Pons (tissue), 1 donor: ENCODE measurements around the gene CPNE5.

Source experiments
- DNase-seq: peaks from one replicate; pipeline ENCODE4 v3.0.0-alpha.2; 2016; ENCODE audit warnings: low spot score

The CPNE5 gene

DNA sequence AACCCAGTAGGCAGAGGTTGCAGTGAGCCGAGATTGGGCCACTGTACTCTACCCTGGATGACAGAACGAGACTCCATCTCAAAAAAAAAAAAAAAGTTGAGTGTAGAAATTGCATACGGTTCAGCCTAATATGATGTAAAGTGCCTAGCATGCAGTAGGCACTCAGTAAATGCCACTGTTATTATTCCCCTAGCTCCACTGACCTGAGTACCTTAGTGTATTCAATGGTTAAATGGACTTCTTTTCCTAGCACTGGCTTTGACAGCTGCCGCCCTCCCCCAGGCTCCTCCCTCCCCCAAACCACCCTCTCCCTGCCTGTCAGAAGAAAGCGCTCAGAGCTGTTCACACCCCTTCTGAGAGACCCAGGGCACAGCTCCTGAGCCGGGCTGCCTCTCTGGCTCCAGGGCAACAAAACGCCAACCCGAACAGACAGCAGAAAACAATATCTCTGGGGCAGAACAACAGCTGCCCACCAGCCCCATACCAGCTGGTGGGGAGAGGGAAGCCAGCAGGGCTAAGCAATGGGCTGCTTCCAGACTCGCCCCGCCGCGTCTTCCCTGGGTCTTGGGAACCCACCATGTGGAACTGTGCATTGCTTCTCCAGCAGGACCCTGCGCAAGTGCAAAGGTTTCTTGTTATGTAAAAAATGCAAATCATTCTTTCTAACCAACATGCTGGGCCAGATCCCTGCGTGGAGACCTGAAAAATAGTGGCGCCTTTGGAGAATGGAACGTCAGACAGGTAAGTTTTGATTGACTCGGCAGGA is 4.5 kb downstream of the CPNE5 start:
- DNase-seq, result no peak

DNA sequence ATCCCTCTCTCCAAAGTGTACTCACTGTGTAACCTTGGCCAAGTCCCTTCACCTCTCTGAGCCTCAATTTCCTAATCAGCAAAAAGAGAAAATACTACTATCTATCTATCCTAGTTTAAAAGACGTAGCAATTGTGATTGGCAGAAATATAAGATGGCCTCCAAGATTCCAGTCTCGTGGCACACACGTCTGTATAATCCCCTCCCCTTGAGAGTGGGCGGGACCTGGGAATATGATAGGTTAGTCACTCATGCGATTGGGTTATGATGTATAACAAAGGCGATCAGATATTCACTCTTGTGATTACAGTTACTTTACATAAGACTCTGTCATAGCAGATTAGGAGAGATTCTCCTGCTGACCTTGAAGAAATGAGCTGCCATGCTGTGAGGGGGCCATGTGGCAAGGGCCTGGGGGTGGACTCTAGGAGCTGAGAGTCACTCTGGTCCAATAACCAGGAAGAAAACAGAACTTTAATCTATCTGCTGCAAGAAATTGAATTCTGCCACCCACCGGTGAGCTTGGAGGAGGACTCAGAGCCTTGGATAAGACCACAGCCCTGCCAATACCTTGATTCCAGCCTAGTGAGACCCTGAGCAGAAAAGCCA is 6.0 kb downstream of the CPNE5 start:
- no peak for DNase-seq

DNA sequence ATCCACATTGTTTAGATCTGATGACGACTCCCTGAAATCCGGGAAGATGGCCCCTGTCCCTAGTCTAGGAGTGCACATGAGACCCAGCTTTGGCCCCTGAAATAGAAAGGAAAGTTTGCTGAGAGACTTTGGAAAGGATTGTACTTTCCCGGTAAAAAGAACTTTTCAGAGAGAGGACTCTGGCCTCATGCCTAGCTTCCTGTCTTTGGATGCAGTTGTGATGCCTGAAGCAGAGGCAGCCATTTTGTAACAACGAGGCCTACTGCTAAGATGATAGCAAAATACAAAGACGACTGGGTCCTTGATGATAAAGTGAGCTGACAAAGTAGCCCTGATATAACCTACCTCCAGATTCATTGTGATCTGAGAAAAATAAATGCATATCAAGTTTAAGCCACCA is 6.9 kb downstream of the CPNE5 start:
- DNase-seq, result no peak

DNA sequence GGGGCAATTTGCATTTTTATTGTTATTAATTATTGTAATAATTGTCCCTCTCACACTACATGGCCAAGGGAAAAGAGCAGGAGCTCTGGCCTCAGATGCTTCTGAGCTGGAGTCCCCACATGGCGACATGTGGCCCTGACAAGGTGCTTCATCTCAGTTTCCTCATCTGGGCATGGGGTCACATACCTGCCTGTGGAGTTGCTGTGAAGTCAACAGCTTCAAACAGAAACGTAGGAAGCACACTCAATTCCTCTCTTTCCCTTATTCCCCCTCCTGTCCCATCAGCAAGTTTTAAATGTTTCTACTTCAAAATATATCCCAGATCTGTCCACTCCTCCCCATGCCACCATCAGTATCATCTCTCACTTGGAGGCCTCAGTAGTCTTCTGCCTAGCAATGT is 8.7 kb downstream of the CPNE5 start:
- no peak for DNase-seq

- peak; percentile 63 for DNase-seq
Observed at GRCh38 chr6:36829919-36830544, 9.2 kb downstream of the CPNE5 start.

DNA sequence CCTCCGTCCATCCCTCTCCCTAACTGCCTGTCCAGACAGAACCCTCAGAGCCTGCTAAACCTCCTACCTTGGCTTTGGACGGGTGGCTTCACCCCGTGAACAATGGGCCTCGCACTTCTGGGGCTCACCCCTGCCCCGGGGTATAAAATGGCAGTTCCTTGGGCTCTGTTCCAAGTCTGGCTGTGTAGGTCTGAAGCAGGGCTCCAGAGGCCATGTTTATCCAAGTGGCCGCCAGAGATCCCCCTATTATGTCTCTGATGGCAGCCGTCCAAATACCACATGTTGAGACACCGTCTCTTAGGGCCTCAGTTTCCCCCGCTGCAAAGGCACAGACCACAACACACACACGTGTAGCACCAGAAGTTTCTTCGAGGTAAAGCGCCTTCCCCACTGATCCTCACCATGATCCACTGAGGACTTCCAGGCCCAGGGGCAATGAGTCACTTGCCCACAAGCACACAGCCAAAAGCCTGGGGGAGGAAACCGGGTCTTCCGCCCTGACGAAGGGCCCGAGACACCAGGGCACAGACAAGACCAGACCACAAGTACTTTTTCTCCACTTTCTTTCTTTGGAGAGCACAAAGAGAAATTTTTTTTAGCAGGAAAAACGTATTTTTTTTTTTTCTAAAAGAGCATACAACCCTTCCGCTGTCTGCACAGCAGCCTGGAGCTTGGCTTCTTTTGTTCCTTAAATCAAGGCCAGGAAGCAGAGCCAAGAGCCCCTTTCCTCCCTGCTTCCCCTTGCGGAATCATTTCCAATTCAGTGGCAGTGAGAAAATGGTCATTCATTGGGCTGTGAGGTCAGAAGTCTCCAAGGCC is 11.8 kb downstream of the CPNE5 start:
- DNase-seq, result peak; percentile 74

- no peak for DNase-seq
Observed at GRCh38 chr6:36826520-36827227, 12.6 kb downstream of the CPNE5 start.

DNA sequence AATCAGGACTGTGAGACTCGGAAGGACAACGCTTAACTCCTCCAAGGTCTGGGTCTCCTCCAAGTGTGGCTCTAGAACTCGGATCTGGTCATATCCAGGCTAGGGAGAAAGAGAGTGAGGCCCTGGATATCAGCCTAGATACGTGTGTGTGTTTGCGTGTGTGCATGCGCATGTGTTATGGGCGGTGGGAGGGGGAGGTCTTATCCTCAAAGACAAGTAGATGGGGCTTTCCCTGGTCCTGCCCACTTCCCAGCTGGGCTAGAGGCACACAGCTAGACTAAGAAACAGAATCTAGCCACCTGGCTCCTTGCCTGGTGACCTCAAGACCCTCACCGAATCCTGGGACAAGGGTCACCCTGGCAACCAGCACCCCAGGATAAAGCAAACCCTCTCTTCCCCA is 13.2 kb downstream of the CPNE5 start:
- DNase-seq, result no peak

DNA sequence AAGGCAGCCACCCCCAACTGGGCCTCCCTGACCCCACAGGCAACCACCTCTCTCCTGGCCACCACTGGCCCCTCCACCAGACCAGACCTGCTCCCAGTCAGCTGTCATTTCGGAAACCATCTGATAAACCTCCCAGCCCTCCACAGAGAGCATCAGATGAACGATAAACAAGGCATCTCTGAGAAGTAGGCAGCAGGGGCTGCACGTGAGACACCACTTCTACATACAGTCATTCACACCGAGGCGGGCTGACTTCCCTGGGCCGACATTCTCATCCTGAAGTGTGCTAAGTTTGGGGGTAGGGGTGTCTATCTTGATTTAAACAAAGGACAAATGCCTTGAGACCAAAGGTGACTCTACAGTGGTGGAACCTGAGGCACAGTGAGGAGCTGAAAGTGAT is 13.8 kb downstream of the CPNE5 start:
- no peak for DNase-seq

- no peak for DNase-seq
Observed at GRCh38 chr6:36824253-36824652, 15.0 kb downstream of the CPNE5 start.

GRCh38 chr6:36823421-36824096 is 15.7 kb downstream of the CPNE5 start:
- no peak for DNase-seq

DNA sequence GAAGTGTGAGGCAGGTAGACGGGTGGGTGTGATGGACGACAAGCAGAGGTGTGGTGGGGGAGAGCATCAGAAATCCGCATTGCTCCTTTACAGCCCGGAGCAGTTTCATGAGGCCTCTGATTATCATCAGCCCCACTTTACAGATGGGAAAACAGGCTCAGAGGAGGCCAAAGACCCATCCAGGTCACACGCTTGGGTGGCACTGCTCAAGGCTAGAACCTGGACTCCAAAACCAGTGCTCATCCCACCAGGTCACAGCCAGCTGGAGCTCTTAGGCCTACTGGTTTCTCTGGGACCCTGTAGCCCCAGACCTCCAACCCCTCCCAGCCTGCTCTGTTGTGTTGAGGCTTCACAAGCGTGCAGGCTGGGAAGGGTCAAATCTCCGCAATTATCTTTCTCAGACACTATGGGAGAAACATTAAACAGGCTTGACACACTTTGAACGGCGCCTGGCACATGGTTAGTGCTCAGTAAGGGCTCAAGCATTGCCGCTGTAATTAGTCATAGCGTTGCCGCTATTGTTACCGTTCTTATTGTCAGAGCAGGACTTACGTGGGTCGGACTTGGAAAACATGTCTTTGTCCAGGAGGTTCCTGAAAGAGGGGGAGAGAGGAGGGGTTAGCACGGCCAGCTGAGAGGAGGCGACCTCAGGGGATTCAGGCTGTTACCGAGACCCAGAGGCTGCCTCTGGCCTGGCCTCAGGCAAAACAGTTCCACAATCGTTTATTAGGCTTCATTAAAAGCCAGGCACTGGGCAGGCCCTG is 16.6 kb downstream of the CPNE5 start:
- no peak for DNase-seq

DNA sequence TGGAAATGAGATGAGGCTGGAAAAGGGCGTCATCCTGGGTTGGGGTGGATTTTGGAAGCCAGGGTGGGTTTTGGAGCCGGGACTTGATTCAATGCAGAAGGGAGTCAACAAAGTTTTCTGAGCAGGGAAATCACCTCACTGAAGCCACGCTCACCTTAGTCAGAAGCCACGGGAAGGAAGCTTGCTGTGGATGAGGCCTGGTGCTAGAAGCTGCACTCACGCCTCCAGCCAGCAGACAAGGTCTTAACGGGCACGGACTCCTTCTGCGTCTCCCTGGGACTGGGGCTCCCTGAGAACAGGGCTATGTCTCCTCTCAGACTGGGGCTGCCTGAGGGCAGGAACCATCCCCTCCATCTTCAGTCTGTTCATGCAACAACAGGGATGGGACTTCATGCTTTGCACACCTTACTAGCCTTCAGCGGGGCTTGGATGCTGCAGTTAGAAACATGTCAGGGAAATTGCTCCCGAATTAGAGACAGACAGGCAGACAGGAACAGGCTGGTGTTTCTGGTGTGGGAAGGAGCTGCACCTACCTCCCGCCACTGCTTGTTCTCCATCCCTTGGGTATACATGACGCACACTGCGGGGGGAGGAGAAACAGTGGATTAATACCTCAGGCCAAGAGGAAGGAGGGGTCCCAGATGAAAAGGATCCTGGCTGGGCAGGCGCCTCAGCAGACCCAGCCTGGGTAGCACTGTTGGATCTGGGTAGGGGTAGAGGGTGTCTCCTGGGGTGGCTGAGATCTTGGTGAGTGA is 17.5 kb downstream of the CPNE5 start:
- DNase-seq, result no peak

- DNase-seq, result no peak
Observed at GRCh38 chr6:36820700-36821580, 18.3 kb downstream of the CPNE5 start.

- no peak for DNase-seq
Observed at GRCh38 chr6:36818756-36819155, 20.5 kb downstream of the CPNE5 start.

GRCh38 chr6:36817847-36818246 is 21.4 kb downstream of the CPNE5 start:
- no peak for DNase-seq

- no peak for DNase-seq
Observed at GRCh38 chr6:36817176-36817817, 21.9 kb downstream of the CPNE5 start.
